Occipital lobe (tissue), 2 donors: ENCODE data around the gene ANKRD45. TPM values are rescaled to one million over a fixed set of nuclear protein-coding genes. Genes with fewer than 3 reads are reported as not detected.
"Not testable (repeated sequence)": the region's sequence is repeated elsewhere in the genome, so short reads cannot be mapped to it uniquely, and the experiment has no call there.

Source experiments
- DNase-seq: peaks from one replicate; lab custom pipeline; 2025; lab: John Stamatoyannopoulos, UW
- total RNA-seq: library from RNA; depleted of rRNA; stranded (reverse); fragments of >200 nt; gene quantifications from one replicate; pipeline ENCODE4 v1.2.3, GENCODE V29; 2014

The ANKRD45 gene
- total RNA-seq, 1 donor from 2014 or later, result 26.2 TPM

DNA sequence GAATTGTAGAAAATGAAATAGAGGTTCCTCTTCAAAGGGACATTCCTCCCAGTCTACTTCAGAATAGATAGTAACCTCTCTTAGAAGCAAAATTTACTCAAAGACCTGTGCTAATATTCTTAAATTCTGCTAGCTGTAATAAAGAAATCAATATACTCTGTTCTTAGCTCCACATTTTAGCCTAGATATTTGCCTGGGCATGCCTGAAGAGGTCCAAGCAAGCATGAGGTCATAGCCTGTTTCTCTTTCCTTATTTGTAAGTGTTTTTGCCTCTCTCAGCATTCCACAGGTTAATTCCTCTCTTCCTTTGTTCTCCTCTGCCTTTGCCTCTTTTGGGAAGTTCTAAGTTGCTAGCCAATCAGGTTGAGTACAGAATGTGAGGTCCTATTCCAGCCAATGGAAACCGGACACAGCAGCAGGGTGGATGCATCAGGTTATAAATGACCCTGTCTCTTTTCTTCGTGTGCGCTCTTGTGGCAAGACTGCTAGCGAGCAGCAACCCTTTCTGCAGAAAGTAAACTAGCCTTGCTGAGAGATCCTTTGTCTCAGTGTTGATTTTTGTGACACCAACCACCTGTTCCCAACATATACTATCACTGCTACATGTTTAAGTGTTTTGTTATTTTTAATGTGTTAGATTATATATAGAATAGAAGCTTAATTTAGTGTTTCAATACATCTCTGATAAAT is 27.1 kb downstream of the ANKRD45 start:
- not testable (repeated sequence) for DNase-seq

DNA sequence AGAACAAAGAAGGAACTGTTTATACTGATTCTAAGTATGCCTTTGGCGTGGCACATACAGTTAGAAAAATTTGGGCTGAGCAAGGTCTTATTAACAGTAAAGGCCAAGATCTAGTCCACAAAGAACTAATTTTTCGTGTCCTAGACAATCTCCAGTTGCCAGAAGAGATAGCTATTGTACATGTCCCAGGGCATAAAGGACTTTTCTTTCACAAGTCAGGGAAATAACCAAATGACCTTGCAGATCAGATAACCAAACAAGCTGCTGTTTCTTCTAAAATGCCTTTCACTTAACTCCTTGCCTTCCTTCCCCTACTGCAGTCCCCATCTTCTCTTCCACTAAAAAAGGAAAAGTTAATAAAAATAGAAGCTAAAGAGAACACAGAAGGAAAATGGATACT is 30.5 kb downstream of the ANKRD45 start:
- DNase-seq, result no peak

DNA sequence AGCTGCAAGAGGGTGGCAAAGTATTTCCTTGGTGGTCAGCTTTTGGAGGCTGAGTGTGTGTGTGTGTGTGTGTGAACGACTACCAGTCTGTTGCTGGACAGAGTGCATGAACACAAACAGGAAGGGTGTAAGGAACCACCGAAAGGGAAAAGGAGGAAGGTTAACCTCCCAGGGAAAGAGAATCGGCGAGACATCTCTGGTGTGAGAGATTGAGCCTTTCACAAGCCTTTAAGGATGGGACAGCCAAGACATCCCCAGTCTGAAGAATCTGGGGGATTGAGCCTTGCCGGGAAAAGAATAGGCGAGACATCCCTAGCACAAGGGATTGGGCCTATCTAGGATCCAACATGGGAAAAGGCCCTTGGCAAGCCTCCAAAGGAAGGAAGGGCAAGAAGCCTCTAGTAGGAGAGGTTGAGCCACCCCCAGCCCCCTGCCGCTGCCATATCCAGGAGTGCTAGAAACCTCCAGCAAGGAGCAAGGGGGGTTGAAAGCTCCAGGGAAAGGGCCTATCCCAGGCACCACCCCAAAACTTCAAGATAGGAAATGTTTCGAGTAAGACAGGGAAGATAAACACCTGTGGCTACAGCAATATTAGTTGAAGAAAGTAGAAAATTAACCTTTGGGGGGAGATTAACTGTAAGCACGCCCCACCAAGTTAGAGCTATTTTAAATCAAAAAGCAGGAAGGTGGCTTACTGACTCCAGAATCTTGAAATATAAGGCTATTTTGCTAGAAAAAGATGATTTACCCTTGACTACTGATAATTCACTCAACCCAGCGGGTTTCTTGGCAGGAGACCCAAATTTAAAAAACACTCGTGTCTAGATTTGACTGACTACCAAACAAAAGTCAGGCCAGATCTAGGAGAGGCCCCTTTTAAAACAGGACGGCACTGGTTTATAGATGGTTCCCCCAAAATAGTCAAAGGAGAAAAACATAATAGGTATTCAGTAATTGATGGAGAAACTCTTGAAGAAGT is 31.3 kb downstream of the ANKRD45 start:
- no peak for DNase-seq

DNA sequence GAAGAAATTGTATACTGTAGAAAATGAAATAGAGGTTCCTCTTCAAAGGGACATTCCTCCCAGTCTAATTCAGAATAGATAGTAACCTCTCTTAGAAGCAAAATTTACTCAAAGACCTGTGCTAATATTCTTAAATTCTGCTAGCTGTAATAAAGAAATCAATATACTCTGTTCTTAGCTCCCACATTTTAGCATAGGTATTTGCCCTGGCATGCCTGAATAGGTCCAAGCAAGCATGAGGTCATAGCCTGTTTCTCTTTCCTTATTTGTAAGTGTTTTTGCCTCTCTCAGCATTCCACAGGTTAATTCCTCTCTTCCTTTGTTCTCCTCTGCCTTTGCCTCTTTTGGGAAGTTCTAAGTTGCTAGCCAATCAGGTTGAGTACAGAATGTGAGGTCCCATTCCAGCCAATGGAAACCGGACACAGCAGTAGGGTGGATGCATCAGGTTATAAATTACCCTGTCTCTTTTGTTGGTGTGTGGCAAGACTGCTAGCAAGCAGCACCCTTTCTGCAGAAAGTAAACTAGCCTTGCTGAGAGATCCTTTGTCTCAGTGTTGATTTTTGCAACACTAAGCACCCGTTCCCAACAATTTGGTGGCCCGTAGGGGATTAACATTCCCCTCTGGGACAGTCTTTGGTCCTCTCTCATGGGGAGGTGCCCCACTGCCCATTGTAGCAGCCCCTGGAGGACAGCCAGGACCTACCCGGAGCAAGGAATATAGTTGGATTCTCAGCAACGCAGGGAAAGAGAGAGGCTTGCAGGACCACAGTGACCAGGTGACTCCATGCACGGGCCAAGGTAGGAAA is 32.2 kb downstream of the ANKRD45 start:
- not testable (repeated sequence) for DNase-seq

DNA sequence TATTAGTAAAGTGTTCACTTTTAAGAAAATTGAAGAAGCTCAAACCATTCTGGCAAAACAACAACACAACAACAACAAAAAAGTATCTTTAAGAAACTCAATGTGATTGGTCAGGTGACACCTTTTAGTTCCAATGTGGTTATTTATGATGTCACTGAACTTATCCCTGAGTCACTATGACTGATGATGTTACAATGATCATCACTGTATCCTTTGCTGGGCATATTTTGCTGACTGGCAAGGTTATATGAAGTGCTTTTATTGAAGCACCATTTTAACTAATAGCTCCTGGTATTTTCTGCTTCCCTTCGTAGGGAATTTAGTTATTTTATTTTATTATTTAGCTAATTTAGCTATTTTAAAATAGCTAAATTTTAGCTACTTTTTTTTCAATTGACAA is 34.5 kb downstream of the ANKRD45 start, which contains the start of gene TEX50:
Gene TEX50, plus strand, starts transcription at position 223 of the 400 bp plus-strand sequence. CDS start 184 bp downstream, outside the sequence.
- no peak for DNase-seq

DNA sequence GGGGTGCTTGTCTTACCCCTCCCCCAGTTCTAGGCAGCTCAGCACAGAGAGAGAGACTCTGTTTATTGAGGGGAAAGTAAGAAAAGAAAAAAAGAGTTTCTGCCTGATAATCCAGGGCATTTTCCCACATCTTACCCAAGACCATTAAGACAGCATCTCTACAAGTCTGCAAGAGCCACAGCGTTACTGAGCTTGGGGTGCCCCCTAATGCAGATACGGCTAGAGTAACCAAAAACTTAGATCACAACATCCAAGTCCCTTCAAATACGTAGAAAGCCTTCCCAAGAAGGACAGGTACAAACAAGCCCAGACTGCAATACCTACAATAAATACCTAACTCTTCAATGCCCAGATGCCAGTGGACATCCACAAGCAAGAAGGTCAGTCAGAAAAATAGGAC is 40.8 kb downstream of the ANKRD45 start:
- no peak for DNase-seq

DNA sequence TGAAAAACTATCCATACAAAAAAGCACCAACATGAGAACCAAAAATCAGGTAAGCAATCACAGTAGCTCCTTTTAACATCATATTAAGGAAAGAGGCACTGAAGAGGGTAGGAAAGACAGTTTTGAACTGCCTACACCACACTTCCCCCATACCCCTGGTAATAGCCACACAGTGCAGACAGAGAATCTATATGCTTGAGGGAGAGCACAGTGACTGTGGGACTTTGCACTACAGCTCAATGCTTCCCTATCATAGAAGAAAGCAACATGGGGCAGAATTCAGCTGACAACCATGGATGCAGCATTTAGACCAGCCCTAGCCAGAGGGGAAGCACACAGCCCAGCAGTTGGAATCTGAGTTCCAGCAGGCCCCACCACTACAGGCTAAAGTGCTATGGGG is 42.4 kb downstream of the ANKRD45 start:
- DNase-seq, result no peak

DNA sequence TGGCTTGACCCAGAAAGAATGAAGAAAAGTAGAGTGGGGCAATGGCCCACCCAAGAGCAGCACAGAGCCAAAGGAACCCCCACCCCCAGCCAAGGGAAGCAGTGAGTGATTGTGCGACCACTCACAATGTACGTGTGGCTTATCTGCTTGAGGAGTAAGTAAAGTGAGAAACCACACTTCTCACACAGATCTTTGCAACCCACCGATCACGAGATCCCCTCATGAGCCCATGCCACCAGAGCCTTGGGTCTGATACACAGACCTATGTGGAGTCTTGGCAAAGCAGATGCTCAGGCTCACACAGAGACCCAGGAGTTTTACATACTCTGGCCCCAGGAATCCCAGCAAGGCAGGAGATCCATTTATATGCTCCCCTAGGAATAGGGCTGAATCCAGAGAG is 52.8 kb downstream of the ANKRD45 start:
- no peak for DNase-seq

DNA sequence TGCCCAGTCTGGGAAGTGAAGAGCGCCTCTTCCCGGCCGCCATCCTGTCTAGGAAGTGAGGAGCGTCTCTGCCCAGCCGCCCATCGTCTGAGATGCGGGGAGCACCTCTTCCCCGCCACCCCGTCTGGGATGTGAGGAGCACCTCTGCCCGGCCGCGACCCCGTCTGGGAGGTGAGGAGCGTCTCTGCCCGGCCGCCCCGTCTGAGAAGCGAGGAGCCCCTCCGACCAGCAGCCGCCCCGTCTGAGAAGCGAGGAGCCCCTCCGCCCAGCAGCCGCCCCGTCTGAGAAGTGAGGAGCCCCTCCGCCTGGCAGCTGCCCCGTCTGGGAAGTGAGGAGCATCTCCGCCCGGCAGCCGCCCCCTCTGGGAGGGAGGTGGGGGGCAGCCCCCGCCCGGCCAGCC is 56.6 kb downstream of the ANKRD45 start:
- DNase-seq, result not testable (repeated sequence)

DNA sequence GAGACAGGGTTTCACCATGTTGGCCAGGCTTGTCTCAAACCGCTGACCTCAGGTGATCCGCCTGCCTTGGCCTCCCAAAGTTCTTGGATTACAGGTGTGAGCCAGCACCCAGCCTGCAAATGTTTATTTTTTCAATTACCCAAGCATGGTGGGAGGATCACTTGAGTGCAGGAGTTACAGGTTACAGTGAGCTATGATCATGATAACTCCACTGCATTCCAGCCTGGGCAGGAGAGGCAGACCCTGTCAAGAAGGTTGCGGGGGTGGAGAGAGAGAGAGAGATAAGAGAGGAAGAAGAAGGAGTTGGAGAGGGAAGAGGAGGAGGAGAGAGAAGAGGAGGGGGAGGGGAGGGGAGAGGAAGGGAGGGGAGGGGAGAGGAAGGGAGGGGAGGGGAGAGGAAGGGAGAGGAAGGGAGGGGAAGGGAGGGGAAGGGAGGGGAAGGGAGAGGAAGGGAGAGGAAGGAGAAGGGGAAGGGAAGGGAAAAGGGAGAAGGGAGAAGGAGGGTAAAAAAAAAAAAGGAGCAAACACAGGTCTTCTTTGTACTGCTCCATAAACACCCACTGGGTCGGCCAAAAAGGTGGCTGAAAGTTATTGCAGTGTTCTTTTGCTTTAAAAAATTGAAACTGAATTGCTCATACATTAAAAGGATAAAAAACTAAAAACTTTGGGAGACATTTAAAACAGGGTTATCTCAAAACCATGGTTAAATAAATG is 61.0 kb downstream of the ANKRD45 start:
- no peak for DNase-seq

DNA sequence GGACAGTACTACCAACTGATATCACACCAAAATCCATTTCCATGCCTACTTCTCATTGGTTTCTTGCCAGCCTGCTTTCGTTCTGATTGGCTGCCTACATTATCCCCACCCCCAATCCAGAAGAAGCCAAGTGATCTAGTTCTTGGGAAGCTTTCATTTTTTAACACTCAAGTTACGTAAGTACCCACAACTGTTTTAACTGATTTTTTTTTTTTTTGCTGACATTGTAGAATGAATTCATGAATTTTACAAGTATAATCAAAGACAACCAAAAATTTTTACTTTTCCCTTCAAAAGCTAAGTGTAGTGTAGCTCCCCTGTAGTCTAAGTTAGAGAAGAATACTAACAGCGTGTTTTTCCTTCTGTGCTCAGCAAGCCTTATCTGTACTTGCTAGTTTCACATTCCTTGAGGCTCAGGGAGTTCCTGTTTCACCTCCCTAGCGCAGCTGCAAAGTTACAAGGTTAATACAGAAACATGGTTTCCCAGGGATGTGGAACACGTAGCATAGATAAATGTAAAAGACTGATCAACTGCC is 66.5 kb downstream of the ANKRD45 start, which contains the start of gene SLC9C2:
Gene SLC9C2, minus strand, starts transcription at position 17 of the 536 bp plus-strand sequence. CDS start 1,296 bp downstream, outside the sequence.
- DNase-seq, result no peak

DNA sequence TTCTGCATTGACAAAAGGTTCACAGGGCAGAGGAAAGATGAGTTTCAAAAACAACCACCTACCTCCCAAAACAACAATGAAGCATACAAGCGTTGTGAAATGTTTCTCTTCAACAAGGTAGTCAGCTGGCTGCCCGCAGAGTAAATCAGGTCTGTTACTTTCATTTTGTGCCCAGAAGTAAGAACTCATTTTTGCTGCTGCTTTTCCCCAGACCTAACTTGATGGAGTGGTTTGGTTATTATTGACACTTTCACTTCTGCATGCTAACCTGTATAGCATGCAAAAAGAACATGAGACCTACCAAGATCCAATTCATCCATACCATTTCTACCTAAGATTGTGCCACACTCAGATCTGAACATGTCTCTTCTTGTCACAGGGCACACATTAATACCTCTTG is 68.1 kb downstream of the ANKRD45 start:
- no peak for DNase-seq

DNA sequence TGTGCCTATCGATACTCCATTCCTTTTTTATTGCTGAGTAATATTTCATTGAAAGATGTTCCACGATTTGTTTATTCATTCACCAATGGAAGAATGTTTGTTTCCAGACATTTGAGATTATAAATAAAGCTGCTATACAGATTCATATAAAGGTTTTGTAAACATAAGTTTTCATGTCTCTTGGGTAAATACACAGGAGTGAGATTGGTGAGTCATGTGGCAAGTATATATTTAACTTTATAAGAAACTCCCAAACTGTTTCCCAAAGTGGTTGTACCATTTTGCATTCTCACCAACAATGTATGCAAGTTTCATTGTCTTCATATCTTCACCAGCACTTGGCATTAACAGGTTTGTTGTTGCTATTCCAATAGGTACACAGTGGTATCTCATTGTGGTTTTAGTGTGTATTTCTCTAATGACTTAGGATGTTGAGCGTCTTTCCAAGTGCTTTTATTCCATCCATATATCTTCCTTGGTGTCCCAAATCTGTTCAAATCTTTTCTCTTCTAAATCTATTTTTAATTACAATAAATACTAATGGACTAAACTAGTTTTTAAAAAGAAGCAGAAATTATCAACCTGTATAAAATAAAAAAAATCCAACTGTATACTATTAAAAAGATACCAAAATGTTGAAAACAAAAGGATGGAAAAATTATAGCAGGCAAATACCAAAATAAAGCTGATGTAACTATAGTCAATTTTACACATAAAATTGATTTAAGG is 73.4 kb downstream of the ANKRD45 start:
- DNase-seq, result no peak

DNA sequence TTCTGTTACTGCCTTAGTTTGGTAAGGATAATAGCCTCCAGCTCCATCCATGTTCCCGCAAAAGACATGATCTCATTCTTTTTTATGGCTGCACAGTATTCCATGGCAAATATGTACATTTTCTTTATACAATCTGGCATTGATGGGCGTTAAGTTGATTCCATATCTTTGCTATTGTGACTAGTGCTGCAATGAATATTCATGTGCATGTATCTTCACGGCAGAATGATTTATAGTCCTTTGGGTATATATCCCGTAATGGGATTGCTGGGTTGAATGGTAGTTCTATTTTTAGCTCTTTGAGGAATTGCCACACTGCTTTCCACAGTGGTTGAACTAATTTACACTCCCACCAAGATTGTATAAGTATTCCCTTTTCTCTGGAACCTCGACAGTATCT is 78.5 kb downstream of the ANKRD45 start:
- DNase-seq, result not testable (repeated sequence)

DNA sequence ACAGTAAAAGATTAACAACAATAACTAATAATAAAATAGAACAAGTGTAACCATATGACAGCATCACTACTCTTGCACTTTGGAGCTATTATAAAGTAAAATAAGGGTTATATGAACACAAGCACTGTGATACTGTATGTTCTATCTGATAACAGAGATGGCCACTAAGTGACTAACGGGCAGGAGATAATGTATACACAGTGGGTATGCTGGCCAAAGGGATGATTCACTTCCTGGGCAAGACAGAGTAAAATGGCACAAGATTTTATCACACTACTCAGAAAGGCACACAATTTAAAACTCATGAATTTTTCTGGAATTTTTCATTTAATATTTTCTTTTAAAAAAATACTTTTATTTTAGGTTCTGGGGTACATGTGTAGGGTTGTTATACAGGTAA is 79.1 kb downstream of the ANKRD45 start:
- DNase-seq, result no peak

DNA sequence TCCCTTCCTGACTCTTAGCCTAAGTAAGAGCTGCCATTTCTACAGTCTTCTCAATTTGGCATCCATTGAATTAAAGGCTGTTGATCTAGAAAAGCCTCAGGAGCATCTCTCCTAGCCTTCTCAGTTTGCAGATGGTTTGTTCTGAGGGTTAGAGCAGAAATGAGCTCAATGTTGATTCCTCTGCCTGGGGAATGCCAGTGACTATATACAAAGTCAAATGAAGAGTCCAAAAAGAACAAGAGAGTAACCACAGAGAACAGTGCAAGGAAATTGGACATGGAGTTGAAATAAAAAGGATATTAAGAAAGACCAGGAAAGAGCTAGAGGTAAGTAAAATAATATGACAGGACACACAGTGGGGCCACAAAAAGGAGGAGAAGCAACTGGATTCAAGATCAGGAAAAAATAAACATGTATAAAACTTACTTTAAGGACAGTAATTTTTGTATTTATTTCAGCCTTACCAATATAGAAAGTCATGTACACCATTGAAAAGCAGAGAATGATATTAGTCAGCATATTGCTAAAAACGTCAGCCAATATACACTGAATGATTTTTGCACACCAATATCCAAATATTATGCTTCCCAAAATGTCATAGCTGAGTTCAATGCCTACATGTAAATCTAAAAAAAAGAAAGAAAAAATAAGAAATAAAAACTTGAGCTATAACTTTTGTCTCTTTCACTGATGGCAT is 88.1 kb downstream of the ANKRD45 start:
- DNase-seq, result no peak

DNA sequence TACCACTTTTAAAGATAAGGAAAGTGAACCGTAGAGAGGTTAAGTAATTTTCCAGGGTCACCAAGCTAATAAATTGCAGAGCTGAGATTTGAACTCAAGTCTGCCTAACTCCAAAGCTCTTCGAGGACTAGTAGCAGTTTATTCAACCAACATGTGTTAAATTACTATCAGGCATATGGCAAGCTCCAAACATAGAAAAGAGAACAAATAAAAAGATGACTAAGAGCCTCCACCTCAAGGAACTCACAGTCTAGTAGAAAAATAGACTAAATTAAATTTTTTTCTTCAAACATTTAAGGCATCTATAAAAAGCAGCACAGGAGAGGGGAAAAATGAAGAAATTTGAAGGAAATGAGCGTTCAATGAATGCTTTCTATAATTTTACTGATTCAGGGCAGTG is 89.0 kb downstream of the ANKRD45 start:
- no peak for DNase-seq

DNA sequence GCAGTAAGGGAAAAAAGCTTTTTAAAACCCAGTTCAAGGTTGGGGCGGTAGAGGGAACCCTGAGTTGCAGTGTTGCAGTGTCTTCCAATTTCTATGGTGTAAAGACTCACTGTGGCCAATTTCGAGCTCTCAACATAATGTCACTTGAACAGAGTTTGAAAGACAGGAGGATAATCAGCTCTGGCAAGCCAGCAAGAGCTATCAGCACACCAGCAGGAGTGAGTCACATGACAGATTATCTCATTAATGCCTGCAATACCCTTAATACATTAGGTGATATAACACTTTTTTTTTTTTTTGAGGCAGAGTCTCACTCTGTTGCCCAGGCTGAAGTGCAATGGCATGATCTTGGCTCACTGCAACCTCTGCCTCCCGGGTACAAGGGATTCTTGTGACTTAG is 89.6 kb downstream of the ANKRD45 start:
- DNase-seq, result no peak

DNA sequence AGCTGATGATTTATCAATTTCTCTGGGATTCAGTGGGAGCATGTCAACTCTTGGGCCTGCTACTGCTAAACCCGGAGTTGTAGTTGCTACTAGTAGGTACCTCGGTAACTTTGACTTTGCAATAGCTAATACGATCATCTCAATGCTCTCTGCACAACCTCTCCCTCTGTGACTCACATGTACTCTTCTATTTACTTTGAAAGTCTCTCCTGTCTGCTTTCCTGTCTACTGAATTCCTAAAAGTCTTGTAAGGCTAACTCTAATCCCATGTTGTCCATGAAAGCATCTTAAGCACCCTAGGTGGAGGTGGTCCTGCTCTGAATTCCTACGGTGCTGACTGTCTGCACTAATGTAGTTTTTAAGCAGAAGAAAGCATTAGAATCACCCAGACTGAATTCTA is 96.1 kb downstream of the ANKRD45 start:
- DNase-seq, result no peak
